ENCODE data around the gene SNRPD1. TPM values are rescaled to one million over a fixed set of nuclear protein-coding genes. Genes with fewer than 3 reads are reported as not detected.

The SNRPD1 gene
- total and polyA plus RNA-seq, 2 of the 8 experiments (the other 6 are each of a cell fraction or from before 2014, with no cell fraction given): 59.6 to 180 TPM

GRCh38 chr18:21656402-21656801, 44.3 kb downstream of the SNRPD1 start (continued):
- no peak for TF ChIP-seq EP300 (IDR thresholded peaks at IDR 0.05; ENCODE audit: borderline replicate concordance in 1 of 2, low read depth in 2 of 2, low read length in 2 of 2)

Data from H1 (cell line).